ENCODE measurements around the gene BRINP1.

BRINP1 gene

DNA sequence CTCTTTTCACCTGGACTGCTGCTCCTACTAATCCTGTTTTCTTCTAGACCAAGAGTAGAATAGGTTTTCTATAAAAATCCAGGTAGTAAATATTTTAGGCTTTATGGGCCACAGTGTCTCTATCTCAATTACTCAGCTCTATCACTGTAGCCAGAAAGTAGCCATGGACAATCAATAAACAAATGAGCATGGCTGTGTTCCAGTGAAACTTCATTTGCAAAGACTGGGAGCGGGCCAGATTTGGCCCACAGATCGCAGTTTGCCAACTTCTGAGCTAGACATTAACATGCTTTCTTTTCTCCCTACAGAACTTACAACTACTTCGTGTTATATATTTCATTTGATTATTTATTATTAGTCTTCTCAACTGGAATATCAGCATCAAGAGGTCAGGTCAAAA lies 30.2 kb downstream of the BRINP1 start:
- no peak for DNase-seq

DNA sequence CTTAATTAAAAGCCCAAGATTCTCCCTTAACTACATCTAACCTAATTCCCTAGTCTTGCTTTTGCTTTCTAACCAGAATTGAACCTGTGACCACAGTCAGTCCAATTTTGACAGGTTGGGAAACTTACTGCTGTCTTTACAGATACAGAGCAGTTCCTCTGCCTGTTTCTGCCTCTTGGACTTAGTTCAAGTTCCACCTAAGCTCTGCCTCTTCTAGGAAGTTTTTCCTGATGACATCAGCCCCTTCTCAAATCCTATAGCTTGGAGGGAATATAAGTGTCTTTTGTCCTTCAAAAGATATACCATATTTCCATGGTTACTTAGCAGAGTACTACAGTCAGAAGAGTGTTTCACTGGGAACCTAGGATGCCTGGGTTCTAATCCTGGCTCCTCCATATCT lies 31.7 kb downstream of the BRINP1 start:
- no peak for DNase-seq

DNA sequence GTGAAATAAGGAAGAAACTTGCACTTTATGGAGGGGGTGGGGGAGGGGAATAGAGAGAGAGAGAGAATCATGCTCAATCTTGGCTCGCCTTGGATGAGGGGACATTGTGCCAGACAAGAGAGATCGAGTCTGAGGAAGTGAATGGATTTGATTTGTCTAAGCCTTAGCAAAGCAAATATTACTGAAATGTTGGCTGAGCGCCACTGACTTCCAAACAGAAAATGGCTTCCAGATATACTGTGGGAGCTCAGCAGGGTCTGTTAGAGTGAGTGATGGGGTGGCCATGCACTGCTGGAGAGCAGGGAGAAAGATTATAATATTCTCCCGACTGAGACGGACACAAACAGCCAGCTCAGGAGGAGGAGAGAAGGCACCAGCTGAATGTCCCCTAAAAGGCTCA lies 34.5 kb downstream of the BRINP1 start:
- DNase-seq = no peak

DNA sequence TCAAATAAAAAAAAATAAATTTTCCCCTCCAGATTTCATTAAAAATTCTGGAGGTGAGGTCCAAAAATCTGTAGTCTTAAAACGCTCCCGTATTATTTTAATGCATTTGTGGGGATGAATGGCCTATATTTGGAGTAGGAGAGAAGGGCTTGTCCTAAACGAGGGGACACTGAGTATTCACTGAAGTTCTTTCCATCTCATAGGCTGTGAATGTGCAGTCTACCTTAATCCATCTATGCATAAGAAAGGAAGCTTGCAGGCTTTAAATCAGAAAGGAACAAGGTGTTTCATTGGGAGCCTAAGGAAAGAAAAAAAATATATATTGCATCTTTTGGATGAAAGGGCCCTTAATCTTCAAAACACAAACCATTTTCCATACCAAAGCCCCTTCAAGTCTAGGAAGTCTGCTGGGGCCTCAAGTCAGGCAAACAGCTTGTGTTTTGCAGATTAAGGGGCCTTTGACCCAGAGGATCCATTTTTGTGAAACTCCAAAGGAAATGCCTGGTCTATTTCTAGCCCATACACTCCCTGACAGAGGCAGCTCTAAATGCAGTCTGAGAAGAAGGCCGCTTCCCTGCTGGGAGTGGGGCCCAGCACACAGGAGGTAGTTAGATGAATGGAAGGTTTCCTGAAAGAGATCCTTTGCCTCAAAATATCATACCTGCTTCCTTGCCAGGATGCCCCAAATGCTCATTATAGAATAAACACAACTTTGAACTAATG lies 35.6 kb downstream of the BRINP1 start:
- DNase-seq = no peak

DNA sequence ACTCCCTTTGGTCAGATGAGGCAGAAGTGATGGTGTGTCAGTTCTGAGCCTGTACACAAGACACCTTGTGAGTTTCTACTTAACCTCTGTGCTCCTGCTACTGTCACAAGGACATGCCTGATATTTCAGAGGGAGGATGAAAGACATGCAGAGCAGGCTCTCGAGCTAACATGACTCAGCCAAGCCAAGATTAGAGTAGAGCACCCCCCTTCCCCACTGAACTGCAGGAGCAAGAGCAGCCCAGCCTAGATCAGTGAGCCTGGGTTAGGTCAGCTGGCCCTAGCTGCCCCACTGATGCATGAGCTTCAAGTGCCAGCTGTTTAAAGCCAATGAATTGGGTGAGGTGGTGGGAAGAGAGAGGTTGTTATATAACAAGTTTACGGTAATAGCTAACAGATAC lies 36.7 kb downstream of the BRINP1 start:
- no peak for DNase-seq

DNA sequence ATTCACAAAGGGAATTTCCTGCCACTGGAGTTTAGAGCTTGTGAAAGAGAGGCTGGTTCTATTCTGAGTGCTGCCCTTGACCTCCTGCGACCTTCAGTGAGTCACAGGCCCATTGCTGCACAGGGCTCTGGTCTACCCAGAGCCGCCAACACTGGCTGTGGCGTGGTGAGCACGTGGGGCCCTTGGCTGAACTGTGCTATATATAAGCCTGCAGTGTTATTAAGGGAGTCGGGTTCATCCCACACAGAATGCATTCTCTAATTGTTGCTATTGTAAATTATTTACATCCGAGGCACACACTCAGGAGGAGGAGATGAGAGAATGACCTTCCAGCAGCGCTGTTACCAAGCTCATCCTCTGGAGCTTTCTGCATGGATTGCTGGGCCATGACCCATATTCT lies 47.1 kb downstream of the BRINP1 start:
- DNase-seq = no peak

DNA sequence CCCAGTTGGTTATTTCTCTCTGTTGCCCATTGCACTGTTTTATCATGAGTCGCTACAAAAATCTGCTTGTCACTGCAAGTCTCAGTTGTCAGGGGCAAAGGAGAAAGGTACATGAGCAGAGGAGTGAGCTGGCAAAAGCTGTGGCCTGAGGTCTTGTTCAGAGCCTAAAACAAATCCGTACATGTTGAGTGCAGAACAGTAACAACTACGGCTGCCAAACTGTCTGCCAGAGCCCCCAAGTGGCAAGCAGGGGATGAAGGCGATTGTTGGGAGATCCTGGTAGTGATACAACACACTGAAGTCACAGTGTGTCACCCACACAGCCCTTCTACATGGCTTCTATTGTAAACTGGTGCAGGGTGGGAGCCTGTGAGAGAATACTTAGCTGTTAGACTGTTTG lies 50.9 kb downstream of the BRINP1 start:
- DNase-seq = no peak

DNA sequence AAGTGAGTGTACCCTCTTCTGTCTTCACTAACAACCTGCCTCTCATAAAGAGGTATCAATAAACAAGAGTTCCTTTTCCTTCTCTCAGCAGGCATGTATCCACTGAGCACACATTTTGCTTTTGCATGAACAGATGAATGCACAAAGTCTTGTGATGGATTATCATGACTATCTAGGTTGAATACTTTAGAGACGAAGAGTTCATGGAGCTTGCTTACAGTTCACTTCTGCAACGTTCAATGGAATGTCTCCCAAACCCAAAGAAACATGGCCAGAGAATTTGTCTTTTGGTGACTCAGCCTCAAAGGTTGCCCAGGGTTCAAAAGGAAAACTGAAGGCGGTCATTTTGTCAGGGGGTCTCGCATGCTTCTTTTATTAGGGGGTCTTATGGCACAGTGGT lies 55.4 kb downstream of the BRINP1 start:
- no peak for DNase-seq

DNA sequence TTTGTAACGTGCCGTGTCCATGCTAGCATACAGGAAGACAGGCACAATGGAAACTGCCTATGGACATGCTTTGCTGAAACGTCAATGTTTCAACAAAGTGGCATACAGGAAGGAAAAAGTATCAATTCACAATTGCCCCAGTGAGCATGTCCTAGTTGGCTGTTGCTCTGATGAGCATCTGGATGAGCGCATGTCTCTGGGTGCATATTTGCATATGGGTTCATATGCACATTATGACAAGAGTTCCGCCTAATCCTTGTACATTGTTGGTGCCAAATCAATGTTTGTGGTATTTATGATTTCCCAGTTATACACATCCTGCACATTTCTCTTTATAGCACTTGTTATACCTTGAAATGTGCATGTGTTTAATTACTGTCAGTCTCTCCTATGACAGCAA lies 58.5 kb downstream of the BRINP1 start:
- no peak for DNase-seq

DNA sequence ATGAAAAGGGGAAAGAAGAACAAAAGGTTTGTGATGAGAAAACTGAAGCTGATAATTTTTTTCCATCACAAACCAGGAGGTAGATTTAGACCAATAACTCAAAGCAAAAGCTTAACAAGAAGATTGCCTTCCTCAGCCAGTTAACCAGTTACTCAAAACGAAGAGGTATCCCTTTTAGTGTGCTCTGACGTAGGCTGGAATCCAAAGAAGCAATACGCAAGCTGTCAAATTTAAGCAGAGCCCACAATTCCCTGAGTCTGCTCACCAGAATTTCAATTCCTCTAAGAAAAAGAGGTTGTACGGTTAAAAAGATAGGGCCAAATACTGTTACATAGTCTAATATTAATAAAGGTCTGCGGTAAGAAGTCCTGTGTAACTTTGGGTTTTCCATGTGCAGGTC lies 61.8 kb downstream of the BRINP1 start:
- no peak for DNase-seq

DNA sequence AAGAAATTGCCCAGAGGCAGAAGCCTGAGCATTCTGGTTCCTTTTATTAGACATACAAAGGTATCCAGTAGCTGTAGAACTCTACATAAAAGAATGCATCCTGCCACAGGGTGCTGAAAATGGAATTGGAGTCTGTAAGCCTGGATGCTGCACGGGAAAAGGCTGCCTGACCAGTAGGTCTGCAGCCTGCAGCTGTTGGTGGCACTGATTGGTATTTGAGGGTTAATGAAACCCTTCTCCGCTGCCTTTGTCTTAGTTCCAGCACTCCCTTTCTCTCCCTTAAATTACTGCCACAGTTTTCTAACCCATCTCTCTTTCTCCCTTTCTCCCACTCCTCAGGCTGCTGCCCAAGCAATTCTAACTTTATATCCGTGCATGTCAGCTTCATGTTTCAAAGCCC lies 64.7 kb downstream of the BRINP1 start:
- DNase-seq = no peak

DNA sequence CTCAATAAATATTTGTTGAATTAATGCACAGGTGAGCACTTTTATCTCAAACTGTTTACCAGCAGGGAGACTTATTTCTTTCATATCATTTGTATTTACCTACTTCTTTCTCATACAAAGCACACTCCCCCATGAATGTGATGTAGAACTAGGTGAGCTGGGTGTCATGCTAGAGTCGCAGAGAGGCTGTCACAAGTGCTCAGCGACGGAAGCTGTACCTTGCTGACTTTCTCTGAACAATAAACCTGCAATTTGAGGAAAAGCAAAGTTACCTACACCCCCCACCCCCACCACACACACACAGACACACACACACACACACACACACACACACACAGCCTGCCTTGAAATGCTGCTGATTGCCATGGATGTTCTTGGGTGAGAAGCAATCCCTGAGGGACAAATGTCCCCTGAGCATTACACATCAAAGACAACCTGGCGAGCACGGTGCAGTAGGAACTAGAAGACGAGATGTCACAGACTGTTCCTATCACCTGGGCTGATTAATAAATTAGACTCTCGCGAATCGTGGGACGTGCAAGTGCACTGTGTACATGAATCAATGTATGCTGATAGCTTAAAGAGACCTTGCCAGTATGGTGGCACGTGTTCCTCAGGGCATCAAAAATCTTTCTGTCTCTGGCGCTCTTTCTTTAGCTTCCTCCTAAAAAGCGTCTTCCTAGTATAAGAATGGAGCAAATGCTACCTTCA lies 66.1 kb downstream of the BRINP1 start:
- DNase-seq = no peak

DNA sequence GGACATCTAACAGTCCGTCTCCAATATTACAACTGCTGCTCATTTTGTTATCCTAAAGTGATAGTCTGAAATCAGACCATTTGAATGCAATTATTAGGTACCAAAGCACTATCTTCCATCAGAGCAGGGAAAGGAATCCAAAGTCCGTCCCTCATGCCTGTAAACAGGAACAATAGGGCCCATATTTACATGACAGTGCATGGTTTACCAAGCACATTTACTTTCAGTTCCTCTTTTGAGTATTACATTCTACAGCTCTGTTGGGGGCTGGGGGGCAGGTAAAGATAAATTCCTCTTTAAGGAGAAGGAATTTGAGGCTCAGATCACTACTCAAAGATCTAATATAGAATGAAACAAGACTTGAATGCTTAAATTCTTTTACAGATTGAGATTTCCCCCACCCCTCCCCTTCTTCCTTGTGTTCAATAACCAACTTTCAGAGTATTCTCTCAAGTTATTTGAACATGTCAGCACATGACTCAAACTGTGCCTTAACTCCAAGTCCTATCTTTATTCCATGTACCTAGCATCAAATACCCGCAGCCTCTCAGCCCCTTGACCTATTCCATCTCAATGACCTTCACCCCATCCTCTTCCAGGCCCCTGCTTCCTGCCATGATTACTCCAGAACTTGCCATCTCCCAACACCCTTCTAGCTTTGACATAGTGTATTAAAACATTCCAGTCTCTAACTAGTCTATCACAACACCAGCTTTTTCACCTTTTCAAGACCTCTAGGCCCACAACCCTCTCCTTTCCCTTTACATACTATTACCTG lies 71.0 kb downstream of the BRINP1 start:
- peak; percentile 2 for DNase-seq

DNA sequence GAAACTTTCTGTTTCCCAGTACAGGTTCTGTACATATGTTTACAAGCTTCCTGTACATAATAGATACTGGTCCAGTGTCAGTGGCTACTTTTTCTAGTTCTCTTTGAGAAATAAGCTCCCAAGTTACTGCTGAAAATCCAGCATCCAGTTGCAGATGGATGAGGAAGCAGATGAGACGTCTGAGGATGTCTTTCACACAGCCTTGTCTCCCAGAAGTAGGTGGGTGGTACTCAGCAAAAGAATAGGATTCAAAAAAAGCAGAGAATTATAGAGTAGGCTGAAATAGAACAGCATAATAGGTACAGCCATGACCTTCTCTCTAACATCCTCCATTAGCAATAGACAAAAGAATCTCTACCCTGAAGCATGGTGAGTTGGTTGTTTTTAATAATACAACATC lies 77.7 kb downstream of the BRINP1 start:
- no peak for DNase-seq

DNA sequence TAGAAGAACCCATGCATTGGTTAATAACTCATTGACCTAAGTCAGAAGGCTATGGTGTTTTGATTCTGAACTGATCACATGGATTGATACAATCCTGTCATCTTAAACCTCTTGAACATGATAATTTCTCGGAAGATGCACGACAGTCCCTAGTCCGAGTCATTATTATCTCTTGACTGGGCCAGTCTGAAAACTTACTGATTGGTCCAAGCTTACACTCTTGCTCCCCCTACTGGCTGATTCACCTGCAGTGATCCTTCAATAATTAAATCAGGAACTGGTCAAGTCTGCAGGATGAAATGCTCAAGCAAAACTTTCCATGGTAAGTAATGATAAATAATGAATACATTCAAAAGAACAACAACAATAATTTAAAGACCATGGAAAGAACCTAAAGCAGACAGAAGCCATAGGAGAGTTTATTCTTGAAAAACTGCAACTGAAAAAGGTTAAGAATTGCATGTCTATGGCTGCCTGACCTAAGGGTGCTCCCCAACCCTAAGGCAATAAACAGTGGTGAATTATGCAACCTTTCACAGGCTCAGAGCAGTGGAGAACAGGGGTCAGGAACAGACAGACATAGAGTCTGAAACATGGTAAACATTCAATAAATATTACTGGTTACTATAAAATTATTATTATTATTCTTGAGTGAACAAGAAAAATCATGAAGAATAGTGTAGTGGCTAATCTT lies 79.3 kb downstream of the BRINP1 start:
- peak; percentile 76 for DNase-seq

DNA sequence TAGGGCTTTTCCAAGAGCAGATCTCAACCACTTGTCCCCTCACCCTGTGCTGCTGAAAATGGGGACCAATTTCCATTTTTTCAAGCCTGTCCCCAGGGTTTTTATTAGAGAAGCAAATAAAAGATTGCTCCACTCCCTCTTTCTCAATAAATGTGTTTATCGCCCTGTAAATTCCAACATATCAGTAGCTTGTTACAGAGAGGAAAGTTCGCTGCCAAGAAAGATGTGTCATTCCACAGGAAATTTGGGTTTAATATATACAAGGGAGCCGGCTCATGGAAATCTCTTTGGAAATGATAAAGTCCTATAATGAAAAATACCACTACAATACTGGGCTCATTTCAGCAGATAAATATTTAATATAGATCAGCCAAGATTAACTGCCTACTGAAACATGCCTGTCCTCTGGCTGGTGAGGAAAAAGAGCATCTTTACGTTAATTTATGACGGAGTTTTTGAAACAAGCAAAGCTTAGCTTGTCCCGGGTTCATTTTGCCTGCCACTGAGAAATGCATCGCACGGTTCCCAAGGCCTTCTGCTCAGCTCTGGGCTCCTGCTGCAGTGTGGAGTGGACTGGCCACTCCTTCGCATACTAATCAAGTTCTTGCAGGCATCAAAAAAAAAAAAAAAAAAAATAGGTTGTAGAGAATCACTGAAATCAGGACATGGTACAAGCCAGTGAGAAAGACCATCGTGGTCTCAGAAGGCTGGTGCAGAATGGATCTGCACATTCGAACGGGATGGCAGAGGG lies 84.5 kb downstream of the BRINP1 start:
- no peak for DNase-seq

DNA sequence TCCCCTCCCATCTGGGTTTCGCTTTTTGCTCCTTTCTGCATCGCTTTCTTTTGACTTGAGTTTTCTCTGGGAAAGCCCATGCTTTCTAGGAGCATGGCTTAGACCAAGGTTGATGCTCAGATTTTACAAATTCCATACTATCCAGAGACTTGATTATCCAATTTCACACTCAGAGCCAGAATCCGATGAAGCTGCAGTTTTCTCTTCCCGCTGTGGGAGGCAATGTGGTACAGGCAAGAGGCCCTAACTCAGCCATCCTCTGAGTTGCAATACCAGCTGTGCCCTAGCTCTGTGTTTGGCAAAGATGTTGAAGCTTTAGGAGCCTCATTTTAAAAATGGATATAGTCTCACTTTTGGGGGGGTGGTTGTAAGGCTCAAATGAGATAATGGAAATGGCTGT lies 85.1 kb downstream of the BRINP1 start:
- no peak for DNase-seq

DNA sequence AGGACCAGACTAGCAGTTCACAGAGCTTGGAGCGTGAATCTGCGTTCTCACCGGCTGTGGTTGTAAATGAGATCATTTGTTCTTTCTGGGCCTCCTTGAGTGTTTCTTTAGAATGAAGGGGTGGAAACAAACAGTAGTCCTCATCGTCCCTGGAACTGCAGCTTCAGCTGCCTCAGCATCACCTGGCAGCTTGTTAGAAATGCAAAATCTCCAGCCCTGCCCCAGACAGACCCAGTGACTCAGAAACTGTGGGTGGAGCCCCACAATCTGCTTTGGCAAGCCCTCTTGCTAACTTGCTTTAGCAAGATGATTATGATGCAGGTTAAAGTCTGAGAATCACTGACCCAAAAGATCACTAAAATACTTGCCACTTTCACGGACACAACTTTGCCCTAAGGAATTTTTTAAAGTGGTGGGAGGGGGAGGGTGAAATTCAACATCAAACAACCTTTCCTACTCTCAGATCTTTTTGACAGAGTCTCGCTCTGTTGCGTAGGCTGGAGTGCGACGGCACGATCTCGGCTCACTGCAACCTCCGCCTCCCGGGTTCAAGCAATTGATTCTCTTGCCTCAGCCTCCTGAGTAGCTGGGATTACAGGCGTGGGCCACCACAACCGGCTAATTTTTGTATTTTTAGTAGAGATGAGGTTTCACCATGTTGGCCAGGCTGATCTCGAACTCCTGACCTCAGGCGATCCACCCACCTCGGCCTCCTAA lies 86.0 kb downstream of the BRINP1 start:
- DNase-seq = no peak

DNA sequence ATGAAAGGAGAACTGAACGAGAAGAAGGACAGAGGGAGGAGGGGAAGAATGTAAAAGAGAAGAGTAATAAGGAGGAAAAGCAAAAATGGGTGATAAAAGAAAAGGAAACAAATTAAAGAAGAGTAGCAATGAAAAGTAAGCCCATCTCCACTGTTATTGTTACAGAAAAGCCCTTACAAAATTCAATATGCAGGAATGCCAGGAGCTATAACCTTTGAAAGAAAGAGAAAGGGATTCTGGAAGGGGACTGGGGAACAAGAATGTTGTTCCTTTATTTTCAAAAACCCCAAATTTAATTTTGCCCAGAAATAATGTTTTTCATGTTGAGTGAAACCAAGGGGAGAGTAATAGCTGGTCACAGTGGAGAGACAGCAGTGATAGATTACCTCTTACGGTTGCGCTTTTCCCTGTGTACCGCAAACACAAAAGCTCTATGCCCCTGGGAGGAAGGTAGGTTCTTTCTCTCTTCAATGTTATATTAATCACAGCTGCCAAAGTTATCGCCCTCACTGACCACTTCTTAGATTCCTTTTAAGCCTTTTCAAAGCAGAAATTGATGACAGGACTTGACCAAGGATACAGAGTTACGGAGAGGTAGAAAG lies 86.7 kb downstream of the BRINP1 start:
- DNase-seq = no peak

DNA sequence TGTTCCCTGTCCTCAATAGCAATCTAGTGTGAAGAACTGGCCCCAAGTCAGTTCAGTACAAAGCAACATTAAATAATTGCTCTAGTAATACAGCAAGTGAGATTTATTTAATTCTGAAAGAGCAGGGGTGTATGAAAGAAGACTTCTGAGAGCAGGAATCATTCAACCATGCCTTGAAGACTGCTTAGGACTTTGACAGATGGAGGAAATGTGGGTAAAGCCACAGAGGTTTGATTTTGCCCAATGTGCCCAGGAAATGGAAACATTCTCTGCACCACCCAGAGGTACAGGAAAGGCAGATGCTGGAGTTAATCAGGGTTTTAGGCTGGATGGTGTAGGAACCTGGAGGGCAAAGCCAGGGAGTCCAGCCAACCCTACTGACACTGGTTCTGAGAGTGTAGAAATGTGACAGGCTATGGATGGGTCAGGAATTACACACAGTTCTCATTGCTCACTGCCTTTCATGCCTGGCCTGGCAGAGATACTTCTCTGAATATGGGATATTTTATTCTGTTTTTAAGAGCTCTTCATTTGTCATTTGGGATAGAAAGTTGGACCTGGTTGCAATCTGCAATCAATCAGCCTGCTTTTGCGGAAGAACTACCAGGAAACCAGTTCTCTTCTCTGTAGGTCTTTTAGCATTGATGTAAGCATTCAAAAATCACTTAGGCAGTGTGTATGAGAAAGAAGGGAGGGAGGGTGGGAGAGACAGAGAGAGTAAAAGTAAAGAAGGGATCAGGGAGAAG lies 88.3 kb downstream of the BRINP1 start:
- no peak for DNase-seq

DNA sequence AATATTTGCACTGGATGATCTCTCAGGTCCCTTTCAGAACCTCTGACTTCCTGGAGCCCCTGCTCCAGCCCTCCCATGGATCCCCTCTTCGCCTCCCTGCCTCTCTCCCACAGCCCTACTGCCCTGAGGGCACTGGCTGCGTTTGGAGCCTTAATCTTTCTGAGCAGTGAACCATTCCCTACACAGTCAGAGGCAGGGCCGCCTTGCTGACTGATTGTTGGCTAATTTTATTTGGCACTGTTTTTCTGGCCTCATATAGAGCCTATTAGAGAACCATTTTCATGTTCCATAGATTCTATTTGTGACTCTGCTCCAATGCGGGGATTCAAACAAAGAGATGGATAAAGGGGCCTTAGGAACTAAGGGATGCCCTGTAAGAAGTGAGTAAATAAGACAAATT lies 91.1 kb downstream of the BRINP1 start:
- no peak for DNase-seq

All from OCI-M1 (cell line).